Measurements from ENCODE around the gene MMP14.
A peak's percentile ranks its signal among the peaks of the same experiment; 100 is the strongest.

Gene MMP14

GRCh38 chr14:22882529-22883172 is 46.3 kb downstream of the MMP14 start:
- Histone ChIP-seq H3K27me3 (no peaks in the 10 kb centered on the region), H3K4me3 (no peak overlapping the region), H3K27ac (no peak overlapping the region), H3K9me3 (no peaks in the 10 kb centered on the region), H3K4me1 (peaks cover 0 to 23% (median 11%) of the 10 kb centered on the region in 4 donors), H3K36me3 (peaks cover 9 to 17% (median 11%) of the 10 kb centered on the region in 3 donors)
- TF ChIP-seq CTCF (IDR thresholded peaks at IDR 0.05) = no peak
- peak in 1 of 2 donors; percentile 48 for DNase-seq
- intact Hi-C loops (cut with DNase I; ENCODE audit: low total_unique reads) = no loop called here

- Histone ChIP-seq H3K27me3 (no peaks in the 10 kb centered on the region), H3K9me3 (no peaks in the 10 kb centered on the region), H3K4me1 (peaks cover 0 to 30% (median 15%) of the 10 kb centered on the region in 4 donors), H3K36me3 (peaks cover 1 to 10% (median 4%) of the 10 kb centered on the region in 3 donors), H3K27ac (no peak within 1 kb of the TSS), H3K4me3 (no peak within 1 kb of the TSS)
- peak in 1 of 2 donors; percentile 38 for DNase-seq
- intact Hi-C loops (cut with DNase I; ENCODE audit: low total_unique reads) = no loop called here
- TF ChIP-seq CTCF (IDR thresholded peaks at IDR 0.05) = no peak
Observed at GRCh38 chr14:22883173-22883976, 47.0 kb downstream of the MMP14 start, which contains the start of gene REM2. Gene REM2, plus strand, starts transcription at chr14:22883222. Its CDS starts 66 bp downstream, at chr14:22883288.

GRCh38 chr14:22884076-22884737 is 47.8 kb downstream of the MMP14 start:
- peaks cover 0 to 31% (median 15%) of the 10 kb centered on the region in 4 donors for H3K4me1 ChIP-seq
- no peak for TF ChIP-seq CTCF (IDR thresholded peaks at IDR 0.05)
- no peaks in the 10 kb centered on the region for H3K9me3 ChIP-seq
- peak in 1 of 2 donors; percentile 17 for DNase-seq
- peaks cover 0 to 2% (median 0%) of the 10 kb centered on the region in 3 donors for H3K36me3 ChIP-seq
- no peak overlapping the region for H3K4me3 ChIP-seq
- no peaks in the 10 kb centered on the region for H3K27me3 ChIP-seq
- intact Hi-C loops (cut with DNase I; ENCODE audit: low total_unique reads) = no loop called here
- H3K27ac ChIP-seq = no peak overlapping the region

GRCh38 chr14:22884738-22885523 is 48.5 kb downstream of the MMP14 start:
- no peaks in the 10 kb centered on the region for H3K9me3 ChIP-seq
- no peaks in the 10 kb centered on the region for H3K27me3 ChIP-seq
- no peak for TF ChIP-seq CTCF (IDR thresholded peaks at IDR 0.05)
- intact Hi-C loops (cut with DNase I; ENCODE audit: low total_unique reads) = no loop called here
- no peak overlapping the region for H3K4me3 ChIP-seq
- DNase-seq = peak in 1 of 2 donors; percentile 60
- H3K36me3 ChIP-seq = no peaks in the 10 kb centered on the region
- H3K27ac ChIP-seq = no peak overlapping the region
- H3K4me1 ChIP-seq = peaks cover 0 to 31% (median 15%) of the 10 kb centered on the region in 4 donors

- H3K27ac ChIP-seq = no peak overlapping the region
- TF ChIP-seq CTCF (IDR thresholded peaks at IDR 0.05) = no peak
- H3K9me3 ChIP-seq = no peaks in the 10 kb centered on the region
- intact Hi-C loops (cut with DNase I; ENCODE audit: low total_unique reads) = no loop called here
- no peaks in the 10 kb centered on the region for H3K27me3 ChIP-seq
- no peaks in the 10 kb centered on the region for H3K36me3 ChIP-seq
- DNase-seq = peak in 1 of 2 donors; percentile 63
- H3K4me3 ChIP-seq = peak overlapping the region; percentile 62 to 74
- H3K4me1 ChIP-seq = peaks cover 0 to 31% (median 15%) of the 10 kb centered on the region in 4 donors
Observed at GRCh38 chr14:22885975-22886374, 49.6 kb downstream of the MMP14 start.
